ENCODE results near the gene AMPH.

DNA sequence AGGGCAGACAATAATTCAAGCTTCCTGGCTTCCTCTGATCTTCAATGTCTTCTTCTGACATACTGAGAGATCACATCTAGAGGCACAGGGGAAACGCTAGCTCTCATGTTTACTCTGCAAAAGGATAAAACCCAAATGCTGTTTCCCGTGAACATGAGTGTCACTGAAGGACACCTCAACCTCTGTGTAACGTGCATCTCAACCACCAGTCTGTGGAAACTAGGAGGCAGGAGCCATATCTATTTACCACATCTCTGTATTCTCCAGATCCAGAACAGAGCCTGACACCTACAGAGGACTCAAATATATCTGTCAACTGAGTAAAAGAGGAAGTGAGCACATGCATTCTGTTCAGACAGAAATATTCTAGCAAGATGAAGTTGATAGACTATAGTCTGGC is 217.4 kb downstream of the AMPH start:
- TF ChIP-seq, protein P1, sequence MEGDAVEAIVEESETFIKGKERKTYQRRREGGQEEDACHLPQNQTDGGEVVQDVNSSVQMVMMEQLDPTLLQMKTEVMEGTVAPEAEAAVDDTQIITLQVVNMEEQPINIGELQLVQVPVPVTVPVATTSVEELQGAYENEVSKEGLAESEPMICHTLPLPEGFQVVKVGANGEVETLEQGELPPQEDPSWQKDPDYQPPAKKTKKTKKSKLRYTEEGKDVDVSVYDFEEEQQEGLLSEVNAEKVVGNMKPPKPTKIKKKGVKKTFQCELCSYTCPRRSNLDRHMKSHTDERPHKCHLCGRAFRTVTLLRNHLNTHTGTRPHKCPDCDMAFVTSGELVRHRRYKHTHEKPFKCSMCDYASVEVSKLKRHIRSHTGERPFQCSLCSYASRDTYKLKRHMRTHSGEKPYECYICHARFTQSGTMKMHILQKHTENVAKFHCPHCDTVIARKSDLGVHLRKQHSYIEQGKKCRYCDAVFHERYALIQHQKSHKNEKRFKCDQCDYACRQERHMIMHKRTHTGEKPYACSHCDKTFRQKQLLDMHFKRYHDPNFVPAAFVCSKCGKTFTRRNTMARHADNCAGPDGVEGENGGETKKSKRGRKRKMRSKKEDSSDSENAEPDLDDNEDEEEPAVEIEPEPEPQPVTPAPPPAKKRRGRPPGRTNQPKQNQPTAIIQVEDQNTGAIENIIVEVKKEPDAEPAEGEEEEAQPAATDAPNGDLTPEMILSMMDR (IDR thresholded peaks at IDR 0.05; ENCODE audit: insufficient read depth, low read length): no peak
- TF ChIP-seq POLR2AphosphoS5 (IDR thresholded peaks at IDR 0.05; ENCODE audit: low read depth) (no peak), GABPA (IDR thresholded peaks at IDR 0.05; ENCODE audit: low read depth) (no peak), SPI1 (IDR thresholded peaks at IDR 0.05; ENCODE audit: borderline replicate concordance, low read depth) (peak; percentile 93)
- TF ChIP-seq, protein P2, sequence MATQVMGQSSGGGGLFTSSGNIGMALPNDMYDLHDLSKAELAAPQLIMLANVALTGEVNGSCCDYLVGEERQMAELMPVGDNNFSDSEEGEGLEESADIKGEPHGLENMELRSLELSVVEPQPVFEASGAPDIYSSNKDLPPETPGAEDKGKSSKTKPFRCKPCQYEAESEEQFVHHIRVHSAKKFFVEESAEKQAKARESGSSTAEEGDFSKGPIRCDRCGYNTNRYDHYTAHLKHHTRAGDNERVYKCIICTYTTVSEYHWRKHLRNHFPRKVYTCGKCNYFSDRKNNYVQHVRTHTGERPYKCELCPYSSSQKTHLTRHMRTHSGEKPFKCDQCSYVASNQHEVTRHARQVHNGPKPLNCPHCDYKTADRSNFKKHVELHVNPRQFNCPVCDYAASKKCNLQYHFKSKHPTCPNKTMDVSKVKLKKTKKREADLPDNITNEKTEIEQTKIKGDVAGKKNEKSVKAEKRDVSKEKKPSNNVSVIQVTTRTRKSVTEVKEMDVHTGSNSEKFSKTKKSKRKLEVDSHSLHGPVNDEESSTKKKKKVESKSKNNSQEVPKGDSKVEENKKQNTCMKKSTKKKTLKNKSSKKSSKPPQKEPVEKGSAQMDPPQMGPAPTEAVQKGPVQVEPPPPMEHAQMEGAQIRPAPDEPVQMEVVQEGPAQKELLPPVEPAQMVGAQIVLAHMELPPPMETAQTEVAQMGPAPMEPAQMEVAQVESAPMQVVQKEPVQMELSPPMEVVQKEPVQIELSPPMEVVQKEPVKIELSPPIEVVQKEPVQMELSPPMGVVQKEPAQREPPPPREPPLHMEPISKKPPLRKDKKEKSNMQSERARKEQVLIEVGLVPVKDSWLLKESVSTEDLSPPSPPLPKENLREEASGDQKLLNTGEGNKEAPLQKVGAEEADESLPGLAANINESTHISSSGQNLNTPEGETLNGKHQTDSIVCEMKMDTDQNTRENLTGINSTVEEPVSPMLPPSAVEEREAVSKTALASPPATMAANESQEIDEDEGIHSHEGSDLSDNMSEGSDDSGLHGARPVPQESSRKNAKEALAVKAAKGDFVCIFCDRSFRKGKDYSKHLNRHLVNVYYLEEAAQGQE (IDR thresholded peaks at IDR 0.05; ENCODE audit: insufficient replicate concordance, low read depth): no peak

All from HL-60 (cell line).